Thymus (tissue), 11 donors: ENCODE data around the gene IGFLR1. TPM values are rescaled to one million over a fixed set of nuclear protein-coding genes. Genes with fewer than 3 reads are reported as not detected.

Source experiments
- DNase-seq, 9 donors: peaks; one replicate each; pipeline ENCODE4 v3.0.0-alpha.2; 2013; ENCODE audit warnings: low spot score in 9 of 9, low read depth in 6 of 9, missing footprints in 1 of 9
- H3K27ac ChIP-seq, 2 donors: one replicate each; pipeline ENCODE4 v1.5.1; 2013; ENCODE audit warnings: control low read depth in 1 of 2, low read depth in 1 of 2, low read length in 1 of 2, mild to moderate bottlenecking in 1 of 2, moderate library complexity in 1 of 2
- H3K27me3 ChIP-seq, 2 donors: one replicate each; pipeline ENCODE4 v1.5.1; 2013; ENCODE audit warnings: low read length in 1 of 2; ENCODE audit not compliant: control insufficient read depth in 2 of 2, insufficient read depth in 1 of 2
- H3K36me3 ChIP-seq, 2 donors: one replicate each; pipeline ENCODE4 v1.5.1; 2013; ENCODE audit warnings: low read length in 1 of 2, mild to moderate bottlenecking in 1 of 2, moderate library complexity in 1 of 2; ENCODE audit not compliant: control insufficient read depth in 2 of 2, insufficient read depth in 2 of 2
- H3K4me1 ChIP-seq, 2 donors: one replicate each; pipeline ENCODE4 v1.5.1; 2013; ENCODE audit warnings: low read length in 2 of 2; ENCODE audit not compliant: control insufficient read depth in 2 of 2, insufficient read depth in 2 of 2
- H3K4me3 ChIP-seq, 2 donors: one replicate each; pipeline ENCODE4 v1.5.1; 2013; ENCODE audit warnings: low read length in 2 of 2, control low read depth in 1 of 2, mild to moderate bottlenecking in 1 of 2
- H3K9me3 ChIP-seq, 2 donors: one replicate each; pipeline ENCODE4 v1.5.1; 2013; ENCODE audit warnings: low read length in 1 of 2, mild to moderate bottlenecking in 1 of 2; ENCODE audit not compliant: control insufficient read depth in 2 of 2, insufficient read depth in 1 of 2
- WGBS: extraction: QIAGEN DNeasy Blood & Tissue Kit; methylation state at CpG from one replicate; pipeline ENCODE4 v1.1.7; 2013; 5-methylcytosine and 5-hydroxymethylcytosine counted together
- polyA plus RNA-seq: library from polyadenylated mRNA; stranded (reverse); fragments of 200-250 nt; gene quantifications from one replicate; pipeline ENCODE4 v1.2.3, GENCODE V29; 2013
- total RNA-seq: library from RNA; stranded (reverse); fragments of 120-200 nt; gene quantifications from one replicate; pipeline ENCODE4 v1.2.4, GENCODE V29; 2013
- donor health status: healthy.

The IGFLR1 gene
- total and polyA plus RNA-seq, 2 donors = 12.2 to 67.8 TPM

- no peak overlapping the region for H3K4me3 ChIP-seq
- H3K4me1 ChIP-seq = no peaks in the 10 kb centered on the region
- H3K27ac ChIP-seq = no peak overlapping the region
- no peaks in the 10 kb centered on the region for H3K27me3 ChIP-seq
- H3K36me3 ChIP-seq = peaks cover 22 to 63% of the 10 kb centered on the region in 2 donors
- H3K9me3 ChIP-seq = no peaks in the 10 kb centered on the region
- WGBS = 97% methylated on average over 31 of the region's 31 CpGs
- DNase-seq = no peak
These were observed 44.3 kb upstream of the IGFLR1 start for GRCh38 chr19:35786299-35787160.

GRCh38 chr19:35785339-35785627 is 43.0 kb upstream of the IGFLR1 start:
- Histone ChIP-seq H3K36me3 (peaks cover 27 to 75% of the 10 kb centered on the region in 2 donors), H3K4me3 (no peak overlapping the region), H3K27me3 (no peaks in the 10 kb centered on the region), H3K4me1 (no peaks in the 10 kb centered on the region), H3K27ac (no peak overlapping the region), H3K9me3 (no peaks in the 10 kb centered on the region)
- 98% methylated on average over 10 of the region's 10 CpGs for whole genome bisulfite sequencing
- DNase-seq = no peak

- Histone ChIP-seq H3K4me1 (no peaks in the 10 kb centered on the region), H3K9me3 (no peaks in the 10 kb centered on the region), H3K36me3 (peaks cover 31 to 81% of the 10 kb centered on the region in 2 donors), H3K27me3 (no peaks in the 10 kb centered on the region), H3K4me3 (no peak overlapping the region), H3K27ac (no peak overlapping the region)
- WGBS = 90% methylated on average over 45 of the region's 45 CpGs
- DNase-seq = no peak
These were observed 42.5 kb upstream of the IGFLR1 start for GRCh38 chr19:35784503-35785338.

- Histone ChIP-seq H3K27me3 (no peaks in the 10 kb centered on the region), H3K4me1 (no peaks in the 10 kb centered on the region), H3K36me3 (peaks cover 36 to 87% of the 10 kb centered on the region in 2 donors), H3K9me3 (no peaks in the 10 kb centered on the region), H3K27ac (no peak overlapping the region), H3K4me3 (no peak overlapping the region)
- whole genome bisulfite sequencing = 96% methylated on average over 28 of the region's 28 CpGs
- no peak for DNase-seq
These were observed 41.5 kb upstream of the IGFLR1 start for GRCh38 chr19:35783469-35784434.

DNA sequence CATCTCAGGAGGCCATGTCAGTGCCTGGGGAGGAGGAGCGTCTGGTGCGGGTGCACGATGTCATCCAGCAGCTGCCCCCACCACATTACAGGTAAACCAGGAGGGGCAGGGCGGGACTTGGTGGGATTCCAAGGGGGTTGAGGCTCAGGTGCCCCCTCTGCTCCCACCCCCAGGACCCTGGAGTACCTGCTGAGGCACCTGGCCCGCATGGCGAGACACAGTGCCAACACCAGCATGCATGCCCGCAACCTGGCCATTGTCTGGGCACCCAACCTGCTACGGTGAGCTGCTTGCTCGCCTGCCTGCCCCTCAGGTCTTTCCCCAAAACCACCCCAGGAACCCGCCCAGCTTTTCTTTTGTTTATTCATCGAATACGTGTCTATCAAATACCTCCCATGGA is 40.3 kb upstream of the IGFLR1 start:
- 97% methylated on average over 12 of the region's 12 CpGs for WGBS
- Histone ChIP-seq H3K4me3 (no peak overlapping the region), H3K36me3 (peaks cover 45 to 91% of the 10 kb centered on the region in 2 donors), H3K9me3 (no peaks in the 10 kb centered on the region), H3K4me1 (no peaks in the 10 kb centered on the region), H3K27me3 (no peaks in the 10 kb centered on the region), H3K27ac (no peak overlapping the region)
- DNase-seq = no peak

DNA sequence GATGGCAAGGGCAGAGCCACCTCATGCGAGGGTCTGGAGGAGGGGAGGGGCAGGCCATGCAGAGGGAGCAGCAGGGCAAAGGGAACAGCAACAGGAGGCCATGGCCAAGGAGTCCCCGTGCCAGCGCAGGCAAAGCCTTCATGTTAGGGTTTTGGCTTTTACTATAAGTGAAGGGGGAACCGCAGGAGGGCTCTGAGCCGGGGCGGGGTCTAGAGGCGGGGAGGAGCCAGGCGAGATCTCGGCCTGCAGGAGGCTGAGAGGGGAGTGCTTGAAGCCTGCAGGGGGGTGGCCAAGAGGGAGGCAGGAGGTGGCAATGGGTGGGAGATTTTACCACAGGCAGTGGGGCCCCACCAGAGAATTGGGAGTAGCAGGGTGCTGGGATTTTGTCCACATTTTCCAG is 39.4 kb upstream of the IGFLR1 start:
- WGBS = 96% methylated on average over 9 of the region's 9 CpGs
- no peaks in the 10 kb centered on the region for H3K27me3 ChIP-seq
- DNase-seq = no peak
- H3K36me3 ChIP-seq = peaks cover 45 to 81% of the 10 kb centered on the region in 2 donors
- peaks cover 0 to 4% of the 10 kb centered on the region in 2 donors for H3K4me1 ChIP-seq
- H3K9me3 ChIP-seq = no peaks in the 10 kb centered on the region
- no peak overlapping the region for H3K4me3 ChIP-seq
- no peak overlapping the region for H3K27ac ChIP-seq

DNA sequence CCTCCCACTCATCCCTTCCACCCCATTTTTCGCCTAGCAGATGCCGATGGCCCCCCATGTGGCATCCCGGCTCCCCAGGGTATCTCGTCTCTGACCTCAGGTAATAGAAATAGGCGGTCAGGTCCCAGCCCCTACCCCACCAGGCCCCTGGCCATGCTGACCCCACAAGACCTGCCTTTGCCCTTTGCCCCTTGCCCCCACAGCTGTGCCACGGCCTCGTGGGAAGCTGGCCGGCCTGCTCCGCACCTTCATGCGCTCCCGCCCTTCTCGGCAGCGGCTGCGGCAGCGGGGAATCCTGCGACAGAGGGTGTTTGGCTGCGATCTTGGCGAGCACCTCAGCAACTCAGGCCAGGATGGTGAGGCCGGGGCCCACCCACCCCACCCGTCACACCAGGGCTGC is 38.5 kb upstream of the IGFLR1 start:
- no peaks in the 10 kb centered on the region for H3K27me3 ChIP-seq
- 98% methylated on average over 20 of the region's 20 CpGs for WGBS
- H3K4me1 ChIP-seq = peaks cover 6 to 7% of the 10 kb centered on the region in 2 donors
- no peak for DNase-seq
- no peaks in the 10 kb centered on the region for H3K9me3 ChIP-seq
- H3K4me3 ChIP-seq = no peak overlapping the region
- H3K36me3 ChIP-seq = peaks cover 38 to 75% of the 10 kb centered on the region in 2 donors
- no peak overlapping the region for H3K27ac ChIP-seq

GRCh38 chr19:35780058-35780457 is 37.8 kb upstream of the IGFLR1 start:
- no peak for DNase-seq
- Histone ChIP-seq H3K36me3 (peaks cover 37 to 68% of the 10 kb centered on the region in 2 donors), H3K9me3 (no peaks in the 10 kb centered on the region), H3K4me3 (no peak overlapping the region), H3K4me1 (peaks cover 6 to 7% of the 10 kb centered on the region in 2 donors), H3K27me3 (no peaks in the 10 kb centered on the region), H3K27ac (no peak overlapping the region)
- 98% methylated on average over 16 of the region's 16 CpGs for WGBS
